Panc1 (cell line): ENCODE results near the gene BMP10.

Experiments
- CTCF ChIP-seq: fragments of 450-650 bp; IDR thresholded peaks from 2 replicates; pipeline ENCODE4 v1.5.1; 2017; ENCODE audit warnings: mild to moderate bottlenecking
- POLR2AphosphoS5 ChIP-seq: IDR thresholded peaks from 2 replicates; pipeline ENCODE4 v1.6.1; 2012; ENCODE audit warnings: mild to moderate bottlenecking, low read depth, low read length, moderate library complexity
- TCF7L2 ChIP-seq: IDR thresholded peaks from 2 replicates; pipeline ENCODE4 v1.6.1; 2011; ENCODE audit warnings: mild to moderate bottlenecking, low read depth, low read length, inconsistent platforms

GRCh38 chr2:68837164-68837860 lies 33.9 kb downstream of the BMP10 start:
- TF ChIP-seq CTCF (peak; percentile 76), TCF7L2 (no peak), POLR2AphosphoS5 (no peak)
